ENCODE data around the gene GLIPR1L1.

DNA sequence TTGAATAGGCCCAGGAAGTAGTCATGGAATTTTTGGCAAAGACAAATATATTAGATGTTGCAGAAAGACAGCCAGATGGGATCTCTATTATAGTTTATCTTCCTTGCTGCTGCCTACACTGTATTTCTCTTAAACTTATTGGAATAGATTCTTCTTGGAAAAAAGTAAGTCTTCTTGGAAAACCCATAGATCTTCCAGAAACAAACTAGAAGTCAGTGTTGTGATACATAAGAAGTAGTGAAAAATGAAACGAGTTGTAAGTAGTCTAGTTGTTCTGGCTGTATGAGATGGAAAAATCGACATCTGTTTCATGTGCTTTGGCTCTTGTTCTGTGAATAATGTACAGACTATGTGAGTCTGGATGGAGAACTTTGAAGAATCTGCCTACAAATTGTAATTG, 85.4 kb downstream of the GLIPR1L1 start:
- TF ChIP-seq CTCF (IDR thresholded peaks at IDR 0.05) (no peak), ZFX (IDR thresholded peaks at IDR 0.05; ENCODE audit: borderline replicate concordance) (no peak)

Measured in 22Rv1 (cell line).